ENCODE results near the gene RFTN1. TPM values are rescaled to one million over a fixed set of nuclear protein-coding genes. Genes with fewer than 3 reads are reported as not detected.

RFTN1 gene
- total and polyA plus RNA-seq, 10 of the 15 experiments (the other 5 are each of a cell fraction or from before 2014, with no cell fraction given): 20.6 to 213 (median 147) TPM

DNA sequence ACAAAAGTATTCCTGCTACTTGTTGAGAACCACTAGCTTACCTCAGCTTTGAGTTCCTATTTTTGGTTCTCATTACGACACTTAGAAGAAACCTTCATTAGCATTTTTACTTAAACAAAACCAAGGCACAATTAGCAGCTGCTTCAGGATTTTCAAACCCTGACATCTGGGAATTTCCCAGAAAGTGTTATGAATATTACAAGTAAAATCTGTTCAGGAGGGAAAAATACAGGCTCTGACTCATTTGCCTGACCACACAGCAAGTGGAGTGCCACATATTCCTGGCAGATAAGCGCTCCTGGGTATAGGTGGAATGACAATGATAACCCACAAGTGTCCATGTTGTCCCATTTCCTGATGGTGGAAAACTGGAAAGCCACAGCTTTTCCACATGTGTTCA, 10.3 kb upstream of the RFTN1 start (continued):
- TF ChIP-seq RELA (IDR thresholded peaks at IDR 0.05; ENCODE audit: borderline replicate concordance, partially characterized antibody) (peak; percentile 48), NRF1 (conservative IDR thresholded peaks at IDR 0.05; ENCODE audit: low read depth, low read length) (no peak), ATF7 (IDR thresholded peaks at IDR 0.05; ENCODE audit: low read depth) (peak; percentile 60), JUNB (IDR thresholded peaks at IDR 0.05) (peak; percentile 25; the same call in 1 of the 2 replicates), IKZF1 (conservative IDR thresholded peaks at IDR 0.05) (peak; percentile 72), MEF2B (IDR thresholded peaks at IDR 0.05; ENCODE audit: partially characterized antibody, poor library complexity, severe bottlenecking) (peak; percentile 25), FOXM1 (IDR thresholded peaks at IDR 0.05; ENCODE audit: low read depth, low read length) (peak; percentile 35; the same call in 1 of the 2 replicates), MEF2A (IDR thresholded peaks at IDR 0.05; ENCODE audit: insufficient read depth, low read depth, low read length) (peak; percentile 82), SUPT20H (IDR thresholded peaks at IDR 0.05; ENCODE audit: borderline replicate concordance, control insufficient read depth, low read depth, low read length) (no peak), EED (IDR thresholded peaks at IDR 0.05; ENCODE audit: low read depth) (peak; percentile 78; the same call in 1 of the 2 replicates), PML (IDR thresholded peaks at IDR 0.05; ENCODE audit: low read length) (no peak), RUNX3 (IDR thresholded peaks at IDR 0.05; ENCODE audit: low read length) (peak; percentile 59), NFIC (IDR thresholded peaks at IDR 0.05; ENCODE audit: low read depth, low read length) (peak; percentile 41; the same call in 1 of the 2 replicates), HDAC2 (IDR thresholded peaks at IDR 0.05) (no peak)
- TF ChIP-seq, protein P1, sequence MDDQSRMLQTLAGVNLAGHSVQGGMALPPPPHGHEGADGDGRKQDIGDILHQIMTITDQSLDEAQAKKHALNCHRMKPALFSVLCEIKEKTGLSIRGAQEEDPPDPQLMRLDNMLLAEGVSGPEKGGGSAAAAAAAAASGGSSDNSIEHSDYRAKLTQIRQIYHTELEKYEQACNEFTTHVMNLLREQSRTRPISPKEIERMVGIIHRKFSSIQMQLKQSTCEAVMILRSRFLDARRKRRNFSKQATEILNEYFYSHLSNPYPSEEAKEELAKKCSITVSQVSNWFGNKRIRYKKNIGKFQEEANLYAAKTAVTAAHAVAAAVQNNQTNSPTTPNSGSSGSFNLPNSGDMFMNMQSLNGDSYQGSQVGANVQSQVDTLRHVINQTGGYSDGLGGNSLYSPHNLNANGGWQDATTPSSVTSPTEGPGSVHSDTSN (IDR thresholded peaks at IDR 0.05; ENCODE audit: insufficient replicate concordance, low read depth, low read length): no peak
